ENCODE measurements around the gene CES4A. TPM values are rescaled to one million over a fixed set of nuclear protein-coding genes. Genes with fewer than 3 reads are reported as not detected.

Gene CES4A
- total and polyA plus RNA-seq, 9 of the 15 experiments (the other 6 are each of a cell fraction or from before 2014, with no cell fraction given) = 0.09 to 0.13 (median 0.11) TPM; not detected in 6

DNA sequence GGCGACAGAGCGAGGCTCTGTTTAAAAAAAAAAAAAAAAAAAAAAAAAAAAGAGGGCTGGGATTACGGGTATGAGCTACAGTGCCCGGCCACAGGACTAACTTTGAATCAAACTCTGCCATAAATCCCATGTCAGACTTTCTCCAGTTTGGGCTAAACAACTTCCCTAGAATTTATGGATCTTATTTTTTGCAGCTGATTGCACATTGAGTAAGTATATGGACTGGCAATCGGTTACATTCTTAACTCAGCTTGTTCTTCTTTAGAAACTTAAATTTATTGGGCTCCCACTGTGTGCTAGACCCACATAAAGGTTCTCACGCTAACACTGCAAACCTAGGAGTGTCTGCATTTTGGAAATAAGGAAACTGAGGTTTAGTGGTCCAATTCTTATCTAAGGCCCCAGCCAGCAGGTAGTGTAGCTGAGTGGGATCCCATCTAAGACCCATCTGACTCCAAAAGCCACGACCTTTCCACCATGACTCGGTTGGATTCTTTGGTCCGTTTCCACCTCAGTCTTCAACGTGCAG lies 39.8 kb downstream of the CES4A start (continued):
- no peak for TF ChIP-seq FOXA1 (IDR thresholded peaks at IDR 0.05; ENCODE audit: borderline replicate concordance)
- no peak for TF ChIP-seq ZNF134 (CRISPR knock-in tag; conservative IDR thresholded peaks at IDR 0.05)
- no peak for TF ChIP-seq GATAD2B (IDR thresholded peaks at IDR 0.05; ENCODE audit: borderline replicate concordance)
- TF ChIP-seq ZNF644 (tag; IDR thresholded peaks at IDR 0.05; ENCODE audit: low read depth) = peak; percentile 53; the same call in 1 of the 2 replicates
- TF ChIP-seq HDAC6 (IDR thresholded peaks at IDR 0.05; ENCODE audit: low read depth, low read length) = no peak
- TF ChIP-seq RAD21 (CRISPR knock-in tag; conservative IDR thresholded peaks at IDR 0.05 in 1 of 2, IDR thresholded peaks at IDR 0.05 in 1 of 2) = peak in 1 of 2 experiments; percentile 2; a peak in 1 of 4 replicates
- no peak for TF ChIP-seq MTF1 (CRISPR knock-in tag; IDR thresholded peaks at IDR 0.05; ENCODE audit: borderline replicate concordance)
- TF ChIP-seq ADNP (tag; IDR thresholded peaks at IDR 0.05) = no peak
- no peak for TF ChIP-seq CREBBP (IDR thresholded peaks at IDR 0.05; ENCODE audit: low read depth, low read length)
- peak; percentile 83; the same call in 1 of the 2 replicates for TF ChIP-seq KAT7 (CRISPR knock-in tag; IDR thresholded peaks at IDR 0.05; ENCODE audit: borderline replicate concordance)
- no peak for TF ChIP-seq HLTF (IDR thresholded peaks at IDR 0.05)
- TF ChIP-seq, protein P1, sequence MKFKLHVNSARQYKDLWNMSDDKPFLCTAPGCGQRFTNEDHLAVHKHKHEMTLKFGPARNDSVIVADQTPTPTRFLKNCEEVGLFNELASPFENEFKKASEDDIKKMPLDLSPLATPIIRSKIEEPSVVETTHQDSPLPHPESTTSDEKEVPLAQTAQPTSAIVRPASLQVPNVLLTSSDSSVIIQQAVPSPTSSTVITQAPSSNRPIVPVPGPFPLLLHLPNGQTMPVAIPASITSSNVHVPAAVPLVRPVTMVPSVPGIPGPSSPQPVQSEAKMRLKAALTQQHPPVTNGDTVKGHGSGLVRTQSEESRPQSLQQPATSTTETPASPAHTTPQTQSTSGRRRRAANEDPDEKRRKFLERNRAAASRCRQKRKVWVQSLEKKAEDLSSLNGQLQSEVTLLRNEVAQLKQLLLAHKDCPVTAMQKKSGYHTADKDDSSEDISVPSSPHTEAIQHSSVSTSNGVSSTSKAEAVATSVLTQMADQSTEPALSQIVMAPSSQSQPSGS (CRISPR knock-in tag; IDR thresholded peaks at IDR 0.05) = no peak
- TF ChIP-seq YBX1 (IDR thresholded peaks at IDR 0.05) = no peak
- no peak for TF ChIP-seq RFX5 (IDR thresholded peaks at IDR 0.05; ENCODE audit: low read depth, low read length)
- TF ChIP-seq, protein P2, sequence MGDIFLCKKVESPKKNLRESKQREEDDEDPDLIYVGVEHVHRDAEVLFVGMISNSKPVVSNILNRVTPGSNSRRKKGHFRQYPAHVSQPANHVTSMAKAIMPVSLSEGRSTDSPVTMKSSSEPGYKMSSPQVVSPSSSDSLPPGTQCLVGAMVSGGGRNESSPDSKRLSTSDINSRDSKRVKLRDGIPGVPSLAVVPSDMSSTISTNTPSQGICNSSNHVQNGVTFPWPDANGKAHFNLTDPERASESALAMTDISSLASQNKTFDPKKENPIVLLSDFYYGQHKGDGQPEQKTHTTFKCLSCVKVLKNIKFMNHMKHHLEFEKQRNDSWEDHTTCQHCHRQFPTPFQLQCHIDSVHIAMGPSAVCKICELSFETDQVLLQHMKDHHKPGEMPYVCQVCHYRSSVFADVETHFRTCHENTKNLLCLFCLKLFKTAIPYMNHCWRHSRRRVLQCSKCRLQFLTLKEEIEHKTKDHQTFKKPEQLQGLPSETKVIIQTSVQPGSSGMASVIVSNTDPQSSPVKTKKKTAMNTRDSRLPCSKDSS (IDR thresholded peaks at IDR 0.05; ENCODE audit: low read depth, partially characterized antibody) = no peak

Data from K562 (cell line).